Activated T-cell treated with anti-CD3 and anti-CD28 coated beads, Interleukin-2, amount 50 U/mL, for 48 hours (primary cell): ENCODE results near the gene PREPL.
A peak's percentile ranks its signal among the peaks of the same experiment; 100 is the strongest.
"Not testable (repeated sequence)": the region's sequence is repeated elsewhere in the genome, so short reads cannot be mapped to it uniquely, and the experiment has no call there.

Source experiments
- DNase-seq, 2 experiments: peaks; one replicate each; pipeline ENCODE4 v3.0.0-alpha.2; 2020

PREPL gene

GRCh38 chr2:44361330-44362206 is at the start of gene PREPL, which contains the start of gene CAMKMT:
Gene PREPL (minus strand): TSS chr2:44361494. CDS start chr2:44346342, 15,152 bp downstream.
Gene CAMKMT (plus strand): TSS chr2:44361947.
- peak; percentile 98 for DNase-seq

GRCh38 chr2:44398243-44398897 is 37.1 kb upstream of the PREPL start:
- no peak for DNase-seq

GRCh38 chr2:44397447-44398175 is 36.3 kb upstream of the PREPL start:
- no peak for DNase-seq

- peak; percentile 44 to 58 for DNase-seq
These were observed 31.1 kb upstream of the PREPL start for GRCh38 chr2:44392338-44392943.

GRCh38 chr2:44389895-44390294 is 28.6 kb upstream of the PREPL start:
- no peak for DNase-seq

- DNase-seq, result no peak
These were observed 27.6 kb upstream of the PREPL start for GRCh38 chr2:44388877-44389276.

GRCh38 chr2:44385226-44385625 is 23.9 kb upstream of the PREPL start:
- DNase-seq, result not testable (repeated sequence)

GRCh38 chr2:44377486-44377885 is 16.2 kb upstream of the PREPL start:
- no peak for DNase-seq

- DNase-seq, result no peak
These were observed 11.0 kb upstream of the PREPL start for GRCh38 chr2:44372246-44372645.

GRCh38 chr2:44371445-44371844 is 10.2 kb upstream of the PREPL start:
- DNase-seq, result no peak

- no peak for DNase-seq
These were observed 8.1 kb upstream of the PREPL start for GRCh38 chr2:44369392-44369791.

GRCh38 chr2:44367591-44367990 is 6.3 kb upstream of the PREPL start:
- DNase-seq, result no peak

- DNase-seq, result no peak
These were observed 3.3 kb upstream of the PREPL start for GRCh38 chr2:44364604-44365003.

GRCh38 chr2:44362207-44363015 is 1.1 kb upstream of the PREPL start:
- peak; percentile 65 to 70 for DNase-seq

GRCh38 chr2:44360749-44361329 is 455 bp downstream of the PREPL start:
- no peak for DNase-seq

GRCh38 chr2:44358503-44358902 is 2.8 kb downstream of the PREPL start:
- DNase-seq, result peak; percentile 54 to 57

- DNase-seq, result no peak
These were observed 6.5 kb downstream of the PREPL start for GRCh38 chr2:44354761-44355160.

GRCh38 chr2:44352510-44352909 is 8.8 kb downstream of the PREPL start:
- no peak for DNase-seq

- no peak for DNase-seq
These were observed 9.6 kb downstream of the PREPL start for GRCh38 chr2:44351676-44352075.

GRCh38 chr2:44351088-44351487 is 10.2 kb downstream of the PREPL start:
- no peak for DNase-seq

- DNase-seq, result no peak
These were observed 11.8 kb downstream of the PREPL start for GRCh38 chr2:44349506-44349905.

GRCh38 chr2:44348400-44348799 is 12.9 kb downstream of the PREPL start:
- no peak for DNase-seq
